H9 (cell line): ENCODE measurements around the gene PLEKHG3. TPM values are rescaled to one million over a fixed set of nuclear protein-coding genes. Genes with fewer than 3 reads are reported as not detected.

Source experiments
- DNase-seq: peaks from one replicate; pipeline ENCODE4 v3.0.0-alpha.2; 2017
- H2AFZ ChIP-seq: one replicate; pipeline ENCODE4 v1.6.1; 2013; ENCODE audit warnings: mild to moderate bottlenecking, low read length, control low read depth, moderate library complexity
- H2AK5ac ChIP-seq: 2 replicates; pipeline ENCODE4 v1.6.1; 2013; ENCODE audit warnings: low read length, control low read depth, mixed read lengths; ENCODE audit not compliant: insufficient read length
- H2BK120ac ChIP-seq: one replicate; pipeline ENCODE4 v1.6.1; 2013; ENCODE audit warnings: low read depth, mild to moderate bottlenecking, low read length, control low read depth, inconsistent platforms; ENCODE audit not compliant: poor library complexity, severe bottlenecking
- H2BK12ac ChIP-seq: 2 replicates; pipeline ENCODE4 v1.6.1; 2013; ENCODE audit warnings: low read length, control low read depth, mixed read lengths, low read depth; ENCODE audit not compliant: insufficient read length
- H2BK15ac ChIP-seq: 2 replicates; pipeline ENCODE4 v1.6.1; 2013; ENCODE audit warnings: low read depth, low read length, control low read depth
- H2BK20ac ChIP-seq: one replicate; pipeline ENCODE4 v1.6.1; 2013; ENCODE audit warnings: low read depth, mild to moderate bottlenecking, low read length, control low read depth, inconsistent platforms; ENCODE audit not compliant: poor library complexity, severe bottlenecking
- H2BK5ac ChIP-seq: 2 replicates; pipeline ENCODE4 v1.6.1; 2013; ENCODE audit warnings: low read length, control low read depth, mixed read lengths; ENCODE audit not compliant: insufficient read length
- H3K14ac ChIP-seq: 2 replicates; pipeline ENCODE4 v1.6.1; 2013; ENCODE audit warnings: low read length, control low read depth; ENCODE audit not compliant: insufficient read depth
- H3K18ac ChIP-seq: 2 replicates; pipeline ENCODE4 v1.6.1; 2013; ENCODE audit warnings: low read depth, mild to moderate bottlenecking, mixed read lengths, low read length, control low read depth; ENCODE audit not compliant: insufficient read length
- H3K23ac ChIP-seq: 2 replicates; pipeline ENCODE4 v1.6.1; 2013; ENCODE audit warnings: low read length, control low read depth, mixed read lengths, low read depth; ENCODE audit not compliant: insufficient read length
- H3K23me2 ChIP-seq: 2 replicates; pipeline ENCODE4 v1.6.1; 2013; ENCODE audit warnings: low read depth, mild to moderate bottlenecking, mixed read lengths, low read length, control low read depth; ENCODE audit not compliant: insufficient read length, poor library complexity, severe bottlenecking
- H3K27ac ChIP-seq: 2 replicates; pipeline ENCODE4 v1.5.1; 2013; ENCODE audit warnings: low read length, control low read depth, mixed read lengths, low read depth; ENCODE audit not compliant: insufficient read length
- H3K27me3 ChIP-seq: 2 replicates; pipeline ENCODE4 v1.6.1; 2013; ENCODE audit warnings: low read length, control low read depth, inconsistent platforms; ENCODE audit not compliant: insufficient read depth
- H3K4ac ChIP-seq: 2 replicates; pipeline ENCODE4 v1.6.1; 2013; ENCODE audit warnings: low read depth, mild to moderate bottlenecking, control low read depth, inconsistent platforms, low read length, moderate library complexity
- H3K4me1 ChIP-seq: 2 replicates; pipeline ENCODE4 v1.6.1; 2013; ENCODE audit warnings: low read length, control low read depth, inconsistent platforms; ENCODE audit not compliant: insufficient read depth
- H3K4me2 ChIP-seq: 2 replicates; pipeline ENCODE4 v1.6.1; 2013; ENCODE audit warnings: low read length, control low read depth, mixed read lengths; ENCODE audit not compliant: insufficient read length, insufficient read depth
- H3K56ac ChIP-seq: 2 replicates; pipeline ENCODE4 v1.6.1; 2013; ENCODE audit warnings: low read depth, mild to moderate bottlenecking, mixed read lengths, low read length, control low read depth; ENCODE audit not compliant: insufficient read length
- H3K79me1 ChIP-seq: 2 replicates; pipeline ENCODE4 v1.6.1; 2013; ENCODE audit warnings: low read depth, mild to moderate bottlenecking, moderate library complexity, low read length, control low read depth, inconsistent platforms; ENCODE audit not compliant: insufficient read depth, poor library complexity, severe bottlenecking
- H3K79me2 ChIP-seq: 2 replicates; pipeline ENCODE4 v1.6.1; 2013; ENCODE audit warnings: low read length, control low read depth, inconsistent platforms; ENCODE audit not compliant: insufficient read depth
- H3K9ac ChIP-seq: 2 replicates; pipeline ENCODE4 v1.6.1; 2013; ENCODE audit warnings: low read length, control low read depth, mixed read lengths; ENCODE audit not compliant: insufficient read length; ENCODE audit errors: extremely low read depth
- H3K9me3 ChIP-seq: one replicate; pipeline ENCODE4 v1.6.1; 2013; ENCODE audit warnings: low read depth, low read length, inconsistent platforms; ENCODE audit not compliant: control insufficient read depth
- H3T11ph ChIP-seq: one replicate; pipeline ENCODE4 v1.6.1; 2013; ENCODE audit warnings: mild to moderate bottlenecking, low read length, control low read depth, inconsistent platforms
- H4K20me1 ChIP-seq: one replicate; pipeline ENCODE4 v1.6.1; 2013; ENCODE audit not compliant: control insufficient read depth, insufficient read length, insufficient read depth
- H4K5ac ChIP-seq: 2 replicates; pipeline ENCODE4 v1.6.1; 2013; ENCODE audit warnings: low read depth, mild to moderate bottlenecking, mixed read lengths, low read length, control low read depth; ENCODE audit not compliant: insufficient read length
- H4K8ac ChIP-seq: replicated peaks from 2 replicates; pipeline ENCODE4 v1.6.1; 2013; ENCODE audit warnings: low read length, control low read depth, mixed read lengths, low read depth; ENCODE audit not compliant: insufficient read length
- H4K91ac ChIP-seq: 2 replicates; pipeline ENCODE4 v1.6.1; 2013; ENCODE audit warnings: low read depth, mild to moderate bottlenecking, moderate library complexity, mixed read lengths, low read length, control low read depth; ENCODE audit not compliant: insufficient read length
- H3K27ac Mint-ChIP-seq, 3 experiments: 2 replicates in 2 of 3; 3 replicates in 1 of 3; pipeline ENCODE4 v1.8.0; 2020 to 2021; ENCODE audit warnings: mixed read lengths in 3 of 3, mild to moderate bottlenecking in 1 of 3, moderate library complexity in 1 of 3
- H3K27me3 Mint-ChIP-seq: 2 replicates; pipeline ENCODE4 v1.8.0; 2021; ENCODE audit warnings: low read depth, mild to moderate bottlenecking, moderate library complexity, mixed read lengths
- H3K36me3 Mint-ChIP-seq, 3 experiments: 2 replicates in 2 of 3; 3 replicates in 1 of 3; pipeline ENCODE4 v1.8.0; 2020 to 2021; ENCODE audit warnings: low read depth in 3 of 3, mixed read lengths in 3 of 3; ENCODE audit not compliant: insufficient read depth in 1 of 3
- H3K4me1 Mint-ChIP-seq, 2 experiments: 2 replicates each; pipeline ENCODE4 v1.8.0; 2020; ENCODE audit warnings: mixed read lengths in 2 of 2
- H3K4me3 Mint-ChIP-seq, 2 experiments: 2 replicates in 1 of 2; 3 replicates in 1 of 2; pipeline ENCODE4 v1.8.0; 2020 to 2021; ENCODE audit warnings: mild to moderate bottlenecking in 2 of 2, mixed read lengths in 2 of 2, moderate library complexity in 1 of 2
- H3K9me3 Mint-ChIP-seq, 2 experiments: 2 replicates in 1 of 2; 3 replicates in 1 of 2; pipeline ENCODE4 v1.8.0; 2020; ENCODE audit warnings: mild to moderate bottlenecking in 2 of 2, mixed read lengths in 2 of 2, moderate library complexity in 1 of 2
- WGBS: extraction: QIAGEN DNeasy Blood & Tissue Kit; methylation state at CpG from one replicate; pipeline ENCODE4 v1.1.7; 2013; ENCODE audit warnings: missing lambda C conversion rate, low lambda C conversion rate, mixed read lengths; ENCODE audit not compliant: insufficient read length; ENCODE audit errors: extremely low coverage; 5-methylcytosine and 5-hydroxymethylcytosine counted together
- total RNA-seq: library from RNA; stranded (reverse); gene quantifications from 2 replicates; pipeline ENCODE4 v1.2.1, GENCODE V29; 2021
- TF ChIP-seq, protein P1 (sequence below): fragments of 200-600 bp; sonication (generic); conservative IDR thresholded peaks from 3 replicates; pipeline ENCODE4 v1.8.0; 2021; ENCODE audit warnings: antibody characterized with exemption, mild to moderate bottlenecking

Gene PLEKHG3
- total RNA-seq, 1 experiment from 2014 or later = 48.5 TPM

GRCh38 chr14:64733321-64733720, 29.1 kb downstream of the PLEKHG3 start:
- Histone ChIP-seq H3K18ac (no peak overlapping the region), H3K27ac (no peak overlapping the region), H3K4ac (no peak overlapping the region), H2AK5ac (no peak overlapping the region), H3K27me3 (no peaks in the 10 kb centered on the region), H2BK5ac (no peak overlapping the region), H2BK15ac (no peak overlapping the region), H4K20me1 (no peaks in the 10 kb centered on the region), H4K8ac (no peak overlapping the region), H3K4me2 (no peak overlapping the region), H2BK120ac (no peak overlapping the region), H3K23ac (no peak overlapping the region), H3K79me2 (no peaks in the 10 kb centered on the region), H2AFZ (no peak overlapping the region), H3K23me2 (no peaks in the 10 kb centered on the region), H4K5ac (no peak overlapping the region), H2BK12ac (no peak overlapping the region), H2BK20ac (no peak overlapping the region), H3T11ph (no peak overlapping the region), H3K56ac (no peak overlapping the region), H3K4me1 (no peaks in the 10 kb centered on the region; the same call in 1 of the 2 replicates), H3K14ac (no peak overlapping the region; the same call in 1 of the 2 replicates), H3K9me3 (no peaks in the 10 kb centered on the region), H3K79me1 (no peaks in the 10 kb centered on the region), H4K91ac (no peak overlapping the region), H3K9ac (no peak overlapping the region)
- TF ChIP-seq, protein P1, sequence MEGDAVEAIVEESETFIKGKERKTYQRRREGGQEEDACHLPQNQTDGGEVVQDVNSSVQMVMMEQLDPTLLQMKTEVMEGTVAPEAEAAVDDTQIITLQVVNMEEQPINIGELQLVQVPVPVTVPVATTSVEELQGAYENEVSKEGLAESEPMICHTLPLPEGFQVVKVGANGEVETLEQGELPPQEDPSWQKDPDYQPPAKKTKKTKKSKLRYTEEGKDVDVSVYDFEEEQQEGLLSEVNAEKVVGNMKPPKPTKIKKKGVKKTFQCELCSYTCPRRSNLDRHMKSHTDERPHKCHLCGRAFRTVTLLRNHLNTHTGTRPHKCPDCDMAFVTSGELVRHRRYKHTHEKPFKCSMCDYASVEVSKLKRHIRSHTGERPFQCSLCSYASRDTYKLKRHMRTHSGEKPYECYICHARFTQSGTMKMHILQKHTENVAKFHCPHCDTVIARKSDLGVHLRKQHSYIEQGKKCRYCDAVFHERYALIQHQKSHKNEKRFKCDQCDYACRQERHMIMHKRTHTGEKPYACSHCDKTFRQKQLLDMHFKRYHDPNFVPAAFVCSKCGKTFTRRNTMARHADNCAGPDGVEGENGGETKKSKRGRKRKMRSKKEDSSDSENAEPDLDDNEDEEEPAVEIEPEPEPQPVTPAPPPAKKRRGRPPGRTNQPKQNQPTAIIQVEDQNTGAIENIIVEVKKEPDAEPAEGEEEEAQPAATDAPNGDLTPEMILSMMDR = no peak
- Mint-ChIP-seq H3K36me3 (peaks cover 30 to 57% (median 53%) of the 10 kb centered on the region in 3 experiments; a peak in 6 of 7 replicates), H3K9me3 (no peaks in the 10 kb centered on the region), H3K27me3 (no peaks in the 10 kb centered on the region), H3K4me3 (no peak overlapping the region), H3K4me1 (peaks cover 24 to 29% of the 10 kb centered on the region in 2 experiments), H3K27ac (no peak overlapping the region)
- no CpG with 5 or more reads among the region's 11 CpGs for WGBS
- no peak for DNase-seq
